H1 (cell line): ENCODE results near the gene C12orf75. TPM values are rescaled to one million over a fixed set of nuclear protein-coding genes. Genes with fewer than 3 reads are reported as not detected.

ENCODE experiments used
- TAF7 ChIP-seq: optimal IDR thresholded peaks from 2 replicates; pipeline ENCODE3; 2011; ENCODE audit warnings: low read depth, mild to moderate bottlenecking, inconsistent platforms, low read length, moderate library complexity, borderline replicate concordance
- polyA plus RNA-seq, 7 experiments: library from polyadenylated mRNA; depleted of rRNA in 3 of 7; stranded (reverse) in 5 of 7; unstranded in 2 of 7; fragments of >200 nt in 5 of 7; fragments of 200-250 nt in 2 of 7; gene quantifications; 1 replicate in 5 of 7; 2 replicates in 1 of 7; 4 replicates in 1 of 7; pipeline versions ENCODE4 v1.2.1 to v1.2.3, GENCODE V29; 2011 to 2013; ENCODE audit warnings: missing spikeins in 2 of 7, mixed read lengths in 2 of 7
- total RNA-seq: library from RNA; stranded (reverse); fragmentation: NEBNext Ultra II Directional; extraction: Animal tissue kit (Norgen Biotek cat#: 25700); gene quantifications from 2 replicates; pipeline ENCODE4 v1.2.1, GENCODE V29; 2021
- TF ChIP-seq, protein P1 (sequence below): IDR thresholded peaks from 2 replicates; pipeline ENCODE4 v1.6.1; 2011; ENCODE audit warnings: low read length, improper control_type of control experiment

Gene C12orf75
- total and polyA plus RNA-seq, 2 of the 8 experiments (the other 6 are each of a cell fraction or from before 2014, with no cell fraction given): 26.4 to 41.2 TPM

DNA sequence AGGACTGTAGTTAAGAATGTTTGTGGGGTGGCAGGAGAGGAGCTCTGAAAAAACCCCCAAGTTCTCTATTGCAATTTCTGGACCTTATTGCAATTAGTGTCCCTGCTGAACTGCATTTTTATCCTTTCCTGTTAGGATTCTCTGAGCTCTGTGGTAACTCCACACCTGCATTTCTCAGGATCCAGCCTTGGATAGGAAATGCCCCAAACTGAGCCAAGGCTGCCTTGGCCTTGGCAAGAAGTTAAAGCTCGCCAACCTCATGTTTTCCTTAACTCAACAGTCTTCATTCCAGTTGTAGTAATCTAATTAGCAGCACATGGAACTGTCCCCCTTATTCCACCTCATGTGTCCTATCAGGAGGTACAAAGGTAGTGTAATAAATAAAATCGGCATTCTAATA lies 66.5 kb downstream of the C12orf75 start (continued):
- TF ChIP-seq, protein P1, sequence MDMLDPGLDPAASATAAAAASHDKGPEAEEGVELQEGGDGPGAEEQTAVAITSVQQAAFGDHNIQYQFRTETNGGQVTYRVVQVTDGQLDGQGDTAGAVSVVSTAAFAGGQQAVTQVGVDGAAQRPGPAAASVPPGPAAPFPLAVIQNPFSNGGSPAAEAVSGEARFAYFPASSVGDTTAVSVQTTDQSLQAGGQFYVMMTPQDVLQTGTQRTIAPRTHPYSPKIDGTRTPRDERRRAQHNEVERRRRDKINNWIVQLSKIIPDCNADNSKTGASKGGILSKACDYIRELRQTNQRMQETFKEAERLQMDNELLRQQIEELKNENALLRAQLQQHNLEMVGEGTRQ: no peak
- TF ChIP-seq TAF7: no peak
